ENCODE data around the gene SH3GL2. TPM values are rescaled to one million over a fixed set of nuclear protein-coding genes. Genes with fewer than 3 reads are reported as not detected.

The SH3GL2 gene
- total and polyA plus RNA-seq, 9 of the 15 experiments (the other 6 are each of a cell fraction or from before 2014, with no cell fraction given): not detected

DNA sequence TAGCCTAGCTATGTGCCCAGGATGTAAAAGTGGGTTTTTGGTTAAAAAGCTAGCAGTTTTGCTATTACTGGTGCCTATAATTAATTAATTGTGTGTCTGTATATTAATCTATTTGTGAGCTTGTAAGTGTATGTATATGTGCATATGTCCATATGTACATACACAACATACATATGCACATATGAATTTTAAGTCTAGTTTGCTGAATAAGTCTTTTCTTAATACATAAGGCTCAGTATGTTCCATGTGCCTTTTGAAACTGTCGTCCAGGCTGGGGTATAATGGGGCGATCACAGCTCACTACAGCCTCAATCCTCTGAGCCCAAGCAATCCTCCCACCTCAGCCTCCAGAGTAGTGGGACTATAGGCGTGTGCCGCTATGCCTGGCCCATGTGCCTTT, 10.1 kb downstream of the SH3GL2 start:
- DNase-seq (ENCODE audit: extremely low read depth in 1 of 4, low spot score in 3 of 4): no peak
- no peak for FAIRE-seq
- Histone ChIP-seq H4K20me1 (replicated peaks; ENCODE audit: control insufficient read depth, insufficient read depth, low read length) (no peaks in the 10 kb centered on the region), H3K4me3 (no peak overlapping the region), H3K4me2 (ENCODE audit: insufficient read depth, low read length) (no peak overlapping the region), H3K79me2 (ENCODE audit: control insufficient read depth, insufficient read depth, low read length) (no peaks in the 10 kb centered on the region), H3K27me3 (ENCODE audit: control insufficient read depth in 2 of 2, insufficient read depth in 2 of 2, low read length in 2 of 2) (no peaks in the 10 kb centered on the region), H3K9ac (ENCODE audit: insufficient read depth in 1 of 2, low read depth in 2 of 2, low read length in 2 of 2) (no peak overlapping the region), H3K9me3 (replicated peaks; ENCODE audit: control insufficient read depth, insufficient read depth, low read depth, low read length) (no peaks in the 10 kb centered on the region), H3K9me1 (ENCODE audit: control insufficient read depth, insufficient read depth, low read length) (no peaks in the 10 kb centered on the region), H2AFZ (ENCODE audit: low read depth, low read length) (no peak overlapping the region), H3K4me1 (replicated peaks in 1 of 2; ENCODE audit: control insufficient read depth in 2 of 2, insufficient read depth in 2 of 2, low read length in 2 of 2) (no peaks in the 10 kb centered on the region), H3K27ac (ENCODE audit: extremely low read depth, low read depth, low read length) (no peak overlapping the region), H3K36me3 (ENCODE audit: control insufficient read depth, insufficient read depth, low read length) (no peaks in the 10 kb centered on the region)
- ChIA-PET CTCF (ENCODE audit: low intra/inter-chr PET ratio) (no interaction called here), POLR2A (no interaction called here)
- ATAC-seq: no peak
- in situ Hi-C loops (cut with MboI) (no loop called here), intact Hi-C loops (cut with micrococcal nuclease) (no loop called here)
- no peak for TF ChIP-seq POU5F1 (IDR thresholded peaks at IDR 0.05; ENCODE audit: borderline replicate concordance, low read depth, low read length, partially characterized antibody)
- BruUV-seq (replicated peaks): no TSS peak
- 3% methylated on average over 4 of the region's 4 CpGs for WGBS (ENCODE audit: insufficient coverage, low coverage, missing lambda C conversion rate)

DNA sequence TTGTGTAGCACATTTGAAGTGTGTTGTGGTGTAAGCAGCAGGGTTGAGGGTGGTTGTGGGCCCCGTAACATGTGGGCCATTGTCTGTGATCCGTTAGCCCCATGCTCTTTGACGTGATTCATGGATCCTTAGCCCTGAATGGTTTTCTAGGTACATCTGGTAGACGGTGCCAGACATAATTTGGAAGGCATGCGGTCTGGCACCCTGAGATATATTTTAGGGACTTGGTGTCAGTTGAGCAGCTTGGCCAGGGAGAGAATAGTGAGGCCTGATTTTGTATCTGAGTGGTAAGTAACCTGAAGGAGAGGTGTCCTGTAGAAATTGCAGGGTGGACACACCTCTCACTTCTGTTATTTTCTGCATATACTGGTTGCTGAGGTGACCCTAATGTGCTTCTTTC, 10.9 kb downstream of the SH3GL2 start:
- Histone ChIP-seq H2AFZ (ENCODE audit: low read depth, low read length) (no peak overlapping the region), H3K27me3 (ENCODE audit: control insufficient read depth in 2 of 2, insufficient read depth in 2 of 2, low read length in 2 of 2) (no peaks in the 10 kb centered on the region), H3K9me3 (replicated peaks; ENCODE audit: control insufficient read depth, insufficient read depth, low read depth, low read length) (no peaks in the 10 kb centered on the region), H3K4me2 (ENCODE audit: insufficient read depth, low read length) (no peak overlapping the region), H3K4me3 (no peak overlapping the region), H3K9me1 (ENCODE audit: control insufficient read depth, insufficient read depth, low read length) (no peaks in the 10 kb centered on the region), H3K4me1 (replicated peaks in 1 of 2; ENCODE audit: control insufficient read depth in 2 of 2, insufficient read depth in 2 of 2, low read length in 2 of 2) (no peaks in the 10 kb centered on the region), H4K20me1 (replicated peaks; ENCODE audit: control insufficient read depth, insufficient read depth, low read length) (no peaks in the 10 kb centered on the region), H3K36me3 (ENCODE audit: control insufficient read depth, insufficient read depth, low read length) (no peaks in the 10 kb centered on the region), H3K9ac (ENCODE audit: insufficient read depth in 1 of 2, low read depth in 2 of 2, low read length in 2 of 2) (no peak overlapping the region), H3K27ac (ENCODE audit: extremely low read depth, low read depth, low read length) (no peak overlapping the region), H3K79me2 (ENCODE audit: control insufficient read depth, insufficient read depth, low read length) (no peaks in the 10 kb centered on the region)
- in situ Hi-C loops (cut with MboI): no loop called here
- WGBS (ENCODE audit: insufficient coverage, low coverage, missing lambda C conversion rate): 0% methylated on average over 5 of the region's 5 CpGs
- ChIA-PET POLR2A (no interaction called here), CTCF (ENCODE audit: low intra/inter-chr PET ratio) (no interaction called here)
- no peak for TF ChIP-seq KDM2B (CRISPR knock-in tag; IDR thresholded peaks at IDR 0.05)
- BruUV-seq (replicated peaks): no TSS peak
- FAIRE-seq (no peak), DNase-seq (ENCODE audit: extremely low read depth in 1 of 4, low spot score in 3 of 4) (no peak), ATAC-seq (no peak)
- intact Hi-C loops (cut with micrococcal nuclease): no loop called here
